ENCODE measurements around the gene ESPL1.
"Not testable (repeated sequence)": the region's sequence is repeated elsewhere in the genome, so short reads cannot be mapped to it uniquely, and the experiment has no call there.

Gene ESPL1

GRCh38 chr12:53306826-53307225 is 38.7 kb downstream of the ESPL1 start:
- Histone ChIP-seq H3K36me3 (ENCODE audit: insufficient read depth, low read length) (peaks cover 66% of the 10 kb centered on the region), H3K4me3 (ENCODE audit: low read length) (no peak overlapping the region), H2AFZ (ENCODE audit: low read depth, low read length) (no peak overlapping the region), H3K4me1 (ENCODE audit: insufficient read depth, low read length) (no peaks in the 10 kb centered on the region), H3K27me3 (ENCODE audit: insufficient read depth, low read length) (no peaks in the 10 kb centered on the region), H3K9me3 (ENCODE audit: low read length) (no peaks in the 10 kb centered on the region)

DNA sequence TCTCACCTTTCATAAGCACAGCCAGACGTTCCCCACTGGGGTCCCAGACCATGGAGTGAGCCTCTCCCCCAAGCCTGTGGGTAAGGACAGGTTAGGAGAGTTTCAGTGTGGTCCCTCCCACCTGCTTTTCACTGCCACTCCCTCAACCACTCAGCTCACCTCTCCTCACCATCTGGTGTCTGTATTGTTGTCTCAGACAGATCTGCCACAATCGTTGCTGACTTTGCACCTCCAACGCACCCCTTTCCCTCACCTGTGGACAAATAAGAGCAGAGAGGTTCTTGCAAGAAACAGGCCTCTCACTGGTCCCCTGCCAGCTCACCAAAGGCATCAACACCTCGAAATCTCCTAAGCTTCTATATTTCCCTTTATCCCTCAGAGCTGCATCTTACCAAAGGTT is 40.2 kb downstream of the ESPL1 start:
- Histone ChIP-seq H3K27me3 (ENCODE audit: insufficient read depth, low read length) (no peaks in the 10 kb centered on the region), H2AFZ (ENCODE audit: low read depth, low read length) (no peak overlapping the region), H3K36me3 (ENCODE audit: insufficient read depth, low read length) (peaks cover 52% of the 10 kb centered on the region), H3K4me1 (ENCODE audit: insufficient read depth, low read length) (no peaks in the 10 kb centered on the region), H3K4me3 (ENCODE audit: low read length) (no peak overlapping the region), H3K9me3 (ENCODE audit: low read length) (no peaks in the 10 kb centered on the region)

DNA sequence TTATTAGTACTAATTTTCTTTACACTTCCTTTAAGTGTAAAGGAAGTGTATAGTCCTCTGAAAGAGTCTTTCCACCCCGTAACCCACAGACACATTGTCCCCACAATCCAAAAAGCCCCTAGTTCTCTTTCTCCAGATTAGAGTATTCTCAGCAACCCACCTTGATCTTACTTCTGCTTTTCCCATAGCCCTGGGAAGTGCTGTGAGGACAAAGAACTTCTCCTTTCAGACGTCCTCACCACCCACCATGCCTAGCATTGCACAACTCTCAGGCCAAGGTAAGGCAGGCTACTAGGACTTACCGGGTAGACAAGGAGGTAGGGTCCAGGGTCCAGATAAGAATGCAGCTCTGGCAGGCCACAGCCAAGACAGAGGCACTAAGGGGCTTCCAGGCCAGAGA is 45.9 kb downstream of the ESPL1 start:
- Histone ChIP-seq H3K4me1 (ENCODE audit: insufficient read depth, low read length) (no peaks in the 10 kb centered on the region), H2AFZ (ENCODE audit: low read depth, low read length) (no peak overlapping the region), H3K4me3 (ENCODE audit: low read length) (no peak overlapping the region), H3K27me3 (ENCODE audit: insufficient read depth, low read length) (no peaks in the 10 kb centered on the region), H3K36me3 (ENCODE audit: insufficient read depth, low read length) (peaks cover 45% of the 10 kb centered on the region), H3K9me3 (ENCODE audit: low read length) (no peaks in the 10 kb centered on the region)

- peak overlapping the region; percentile 86 for H3K4me3 ChIP-seq (ENCODE audit: low read length)
- no peaks in the 10 kb centered on the region for H3K9me3 ChIP-seq (ENCODE audit: low read length)
- peaks cover 24% of the 10 kb centered on the region for H3K4me1 ChIP-seq (ENCODE audit: insufficient read depth, low read length)
- H3K27me3 ChIP-seq (ENCODE audit: insufficient read depth, low read length), result no peaks in the 10 kb centered on the region
- peaks cover 23% of the 10 kb centered on the region for H3K36me3 ChIP-seq (ENCODE audit: insufficient read depth, low read length)
- peak overlapping the region; percentile 69 for H2AFZ ChIP-seq (ENCODE audit: low read depth, low read length)
These were observed 52.5 kb downstream of the ESPL1 start for GRCh38 chr12:53320352-53321195.

DNA sequence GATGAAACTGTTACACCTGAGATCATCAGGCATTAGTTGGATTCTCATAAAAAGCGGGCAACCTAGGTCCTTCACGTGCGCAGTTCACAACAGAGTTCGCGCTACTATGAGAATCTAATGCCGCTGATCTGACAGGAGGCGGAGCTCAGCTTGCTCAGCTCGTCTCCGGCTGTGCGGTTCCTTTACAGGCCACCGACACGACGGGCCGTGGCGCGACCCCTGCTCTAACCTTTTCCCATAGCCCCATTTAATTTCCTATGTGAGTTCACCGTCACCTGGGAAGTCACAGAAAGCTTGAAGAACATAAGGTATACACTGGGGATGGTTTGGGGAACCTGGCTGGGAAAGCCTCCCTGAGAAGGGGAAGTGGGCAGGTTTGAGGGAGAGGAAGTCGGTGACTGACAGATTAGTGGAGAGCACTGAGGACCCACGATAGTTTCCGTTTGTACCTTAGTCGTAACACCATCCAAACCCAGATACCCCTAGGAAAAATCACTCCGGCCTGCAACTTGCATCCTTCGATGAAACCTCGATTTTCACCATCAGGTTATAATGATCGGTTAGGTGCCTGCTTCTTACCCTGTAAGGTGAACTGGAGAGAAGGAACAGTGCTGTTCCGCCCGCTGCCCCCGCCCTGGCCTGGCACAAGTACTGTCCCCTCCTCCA is 56.1 kb downstream of the ESPL1 start:
- peak overlapping the region; percentile 59 for H2AFZ ChIP-seq (ENCODE audit: low read depth, low read length)
- peaks cover 8% of the 10 kb centered on the region for H3K27me3 ChIP-seq (ENCODE audit: insufficient read depth, low read length)
- peaks cover 28% of the 10 kb centered on the region for H3K4me1 ChIP-seq (ENCODE audit: insufficient read depth, low read length)
- H3K4me3 ChIP-seq (ENCODE audit: low read length), result peak overlapping the region; percentile 57
- no peaks in the 10 kb centered on the region for H3K9me3 ChIP-seq (ENCODE audit: low read length)
- H3K36me3 ChIP-seq (ENCODE audit: insufficient read depth, low read length), result peaks cover 2% of the 10 kb centered on the region

GRCh38 chr12:53324779-53325510 is 56.8 kb downstream of the ESPL1 start:
- no peaks in the 10 kb centered on the region for H3K9me3 ChIP-seq (ENCODE audit: low read length)
- peak overlapping the region; percentile 59 for H2AFZ ChIP-seq (ENCODE audit: low read depth, low read length)
- peak overlapping the region; percentile 57 for H3K4me3 ChIP-seq (ENCODE audit: low read length)
- no peaks in the 10 kb centered on the region for H3K36me3 ChIP-seq (ENCODE audit: insufficient read depth, low read length)
- peaks cover 10% of the 10 kb centered on the region for H3K27me3 ChIP-seq (ENCODE audit: insufficient read depth, low read length)
- peaks cover 28% of the 10 kb centered on the region for H3K4me1 ChIP-seq (ENCODE audit: insufficient read depth, low read length)

DNA sequence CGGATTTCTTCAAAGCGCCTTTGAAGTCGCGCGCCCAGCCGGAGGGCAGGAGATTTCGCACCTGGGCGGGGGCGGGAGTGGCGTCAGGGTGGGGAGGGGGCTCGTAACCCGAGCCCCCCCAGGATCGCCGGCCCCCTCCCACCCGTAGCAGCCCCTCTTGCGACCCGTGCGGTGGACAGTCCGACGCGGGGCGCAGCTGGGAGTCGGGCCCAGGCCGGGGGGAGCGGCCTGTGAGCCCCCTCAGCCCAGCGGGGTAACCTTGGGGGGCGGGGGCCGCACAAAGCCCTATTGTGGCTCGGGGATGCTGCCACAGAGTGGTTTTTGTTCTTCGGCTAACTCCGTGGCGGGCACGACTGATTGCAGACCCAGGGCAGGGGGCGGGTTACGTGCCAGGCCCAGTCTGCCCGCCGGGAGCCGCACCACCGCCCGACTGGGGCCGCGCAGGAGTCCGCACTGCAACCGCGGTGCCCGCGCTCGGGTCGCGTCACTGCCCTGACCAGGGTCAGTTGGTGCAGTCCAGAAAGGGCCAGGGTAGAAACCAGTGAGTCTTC is 57.5 kb downstream of the ESPL1 start:
- no peaks in the 10 kb centered on the region for H3K36me3 ChIP-seq (ENCODE audit: insufficient read depth, low read length)
- H2AFZ ChIP-seq (ENCODE audit: low read depth, low read length), result peak overlapping the region; percentile 59
- H3K9me3 ChIP-seq (ENCODE audit: low read length), result no peaks in the 10 kb centered on the region
- peak overlapping the region; percentile 57 for H3K4me3 ChIP-seq (ENCODE audit: low read length)
- peaks cover 12% of the 10 kb centered on the region for H3K27me3 ChIP-seq (ENCODE audit: insufficient read depth, low read length)
- H3K4me1 ChIP-seq (ENCODE audit: insufficient read depth, low read length), result peaks cover 25% of the 10 kb centered on the region

DNA sequence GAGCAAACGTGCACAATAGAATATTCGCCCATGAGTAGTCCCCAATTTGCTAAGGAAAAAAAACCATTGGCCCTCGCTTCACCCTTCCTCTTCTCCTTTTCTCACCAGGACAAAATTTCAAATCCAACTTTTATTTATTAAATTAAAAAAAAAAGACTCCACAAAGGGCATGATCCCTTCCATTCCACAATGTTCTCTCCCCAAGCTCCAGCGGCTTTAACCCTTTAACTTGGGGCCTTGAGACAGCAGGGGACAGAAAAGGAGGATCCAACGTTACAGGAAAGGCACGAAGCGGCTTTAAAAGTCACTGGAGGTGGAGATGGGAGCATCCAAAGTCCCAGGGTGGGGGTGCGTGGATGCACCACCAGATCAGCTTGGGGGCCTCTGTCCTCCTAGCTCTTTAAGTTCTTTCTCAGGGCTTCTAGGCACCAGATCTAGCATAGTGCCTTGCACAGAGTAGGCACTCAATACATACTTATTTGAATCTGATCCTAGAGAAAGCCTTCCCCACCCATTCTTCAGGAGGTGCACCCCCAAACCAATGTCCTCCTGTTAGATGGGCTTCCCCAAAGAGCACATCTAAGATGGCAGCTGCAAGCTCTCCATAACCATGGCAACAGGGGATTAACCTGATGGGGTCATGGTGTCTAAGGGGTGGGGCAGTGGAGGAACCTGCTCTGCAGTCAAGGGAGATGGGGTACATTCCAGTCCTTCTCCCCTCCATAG is 58.5 kb downstream of the ESPL1 start:
- Histone ChIP-seq H2AFZ (ENCODE audit: low read depth, low read length) (no peak overlapping the region), H3K36me3 (ENCODE audit: insufficient read depth, low read length) (no peaks in the 10 kb centered on the region), H3K4me1 (ENCODE audit: insufficient read depth, low read length) (peaks cover 20% of the 10 kb centered on the region), H3K4me3 (ENCODE audit: low read length) (no peak overlapping the region), H3K27me3 (ENCODE audit: insufficient read depth, low read length) (peaks cover 17% of the 10 kb centered on the region), H3K9me3 (ENCODE audit: low read length) (no peaks in the 10 kb centered on the region)

- Histone ChIP-seq H3K27me3 (ENCODE audit: insufficient read depth, low read length) (peaks cover 23% of the 10 kb centered on the region), H2AFZ (ENCODE audit: low read depth, low read length) (no peak overlapping the region), H3K36me3 (ENCODE audit: insufficient read depth, low read length) (no peaks in the 10 kb centered on the region), H3K9me3 (ENCODE audit: low read length) (no peaks in the 10 kb centered on the region), H3K4me3 (ENCODE audit: low read length) (no peak overlapping the region), H3K4me1 (ENCODE audit: insufficient read depth, low read length) (peaks cover 17% of the 10 kb centered on the region)
These were observed 59.4 kb downstream of the ESPL1 start for GRCh38 chr12:53327435-53328042.

DNA sequence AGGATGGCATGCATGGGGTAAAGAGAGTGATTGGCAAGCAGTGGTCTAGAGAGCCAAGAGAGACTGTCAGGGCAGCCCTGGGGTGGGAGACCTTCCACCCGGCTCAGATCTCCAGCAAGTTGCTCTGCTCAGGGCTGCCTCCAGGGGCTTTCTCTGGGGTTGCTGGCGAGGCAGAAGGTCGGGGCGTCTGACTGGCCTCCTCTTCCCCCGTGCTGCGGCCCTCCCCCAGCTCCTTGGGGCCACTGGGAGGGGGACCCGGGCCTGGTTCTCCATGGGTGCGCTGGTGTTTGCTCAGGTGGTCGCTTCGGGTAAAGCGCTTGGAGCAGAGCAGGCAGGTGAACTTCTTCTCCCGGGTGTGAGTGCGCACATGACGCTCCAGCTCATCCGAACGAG is 59.9 kb downstream of the ESPL1 start:
- peaks cover 25% of the 10 kb centered on the region for H3K27me3 ChIP-seq (ENCODE audit: insufficient read depth, low read length)
- no peak overlapping the region for H3K4me3 ChIP-seq (ENCODE audit: low read length)
- no peaks in the 10 kb centered on the region for H3K9me3 ChIP-seq (ENCODE audit: low read length)
- peaks cover 17% of the 10 kb centered on the region for H3K4me1 ChIP-seq (ENCODE audit: insufficient read depth, low read length)
- no peak overlapping the region for H2AFZ ChIP-seq (ENCODE audit: low read depth, low read length)
- H3K36me3 ChIP-seq (ENCODE audit: insufficient read depth, low read length), result no peaks in the 10 kb centered on the region

GRCh38 chr12:53330671-53331070 is 62.6 kb downstream of the ESPL1 start:
- Histone ChIP-seq H3K9me3 (ENCODE audit: low read length) (no peaks in the 10 kb centered on the region), H3K4me3 (ENCODE audit: low read length) (no peak overlapping the region), H3K27me3 (ENCODE audit: insufficient read depth, low read length) (peaks cover 35% of the 10 kb centered on the region), H2AFZ (ENCODE audit: low read depth, low read length) (no peak overlapping the region), H3K36me3 (ENCODE audit: insufficient read depth, low read length) (no peaks in the 10 kb centered on the region), H3K4me1 (ENCODE audit: insufficient read depth, low read length) (peaks cover 4% of the 10 kb centered on the region)

DNA sequence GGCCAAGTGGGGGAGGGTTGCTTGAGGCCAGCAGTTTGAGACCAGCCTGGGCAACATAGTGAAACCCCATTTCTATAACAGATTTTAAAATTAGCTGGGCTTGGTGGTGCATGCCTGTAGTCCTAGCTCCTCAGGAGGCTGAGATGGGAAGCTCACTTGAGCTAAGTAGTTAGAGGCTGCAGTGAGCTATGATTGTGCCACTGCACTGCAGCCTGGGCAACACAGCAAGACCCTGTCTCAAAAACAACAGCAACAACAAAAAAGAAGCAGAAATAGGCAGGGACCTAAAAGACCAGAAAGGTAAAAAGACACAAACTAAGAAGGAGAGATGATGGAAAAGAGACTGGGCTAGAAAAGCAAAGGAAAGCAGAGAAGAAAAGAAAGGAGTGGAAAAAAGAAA is 64.2 kb downstream of the ESPL1 start:
- not testable (repeated sequence) for H3K36me3 ChIP-seq (ENCODE audit: insufficient read depth, low read length); H3K9me3 ChIP-seq (ENCODE audit: low read length)
- H3K27me3 ChIP-seq (ENCODE audit: insufficient read depth, low read length), result peaks cover 52% of the 10 kb centered on the region

More for the DNA sequence above, 64.2 kb downstream of the ESPL1 start:
- H3K4me1 ChIP-seq (ENCODE audit: insufficient read depth, low read length); H2AFZ ChIP-seq (ENCODE audit: low read depth, low read length); H3K4me3 ChIP-seq (ENCODE audit: low read length): not testable (repeated sequence)

All from neuron (in vitro differentiated cells).